NCI-H2227 (cell line): Measurements from ENCODE around the gene AP3D1.
"Not testable (repeated sequence)": the region's sequence is repeated elsewhere in the genome, so short reads cannot be mapped to it uniquely, and the experiment has no call there.

Source experiments
- DNase-seq: peaks from one replicate; lab custom pipeline; 2025; ENCODE audit not compliant: unreplicated experiment; lab: John Stamatoyannopoulos, UW

Gene AP3D1

DNA sequence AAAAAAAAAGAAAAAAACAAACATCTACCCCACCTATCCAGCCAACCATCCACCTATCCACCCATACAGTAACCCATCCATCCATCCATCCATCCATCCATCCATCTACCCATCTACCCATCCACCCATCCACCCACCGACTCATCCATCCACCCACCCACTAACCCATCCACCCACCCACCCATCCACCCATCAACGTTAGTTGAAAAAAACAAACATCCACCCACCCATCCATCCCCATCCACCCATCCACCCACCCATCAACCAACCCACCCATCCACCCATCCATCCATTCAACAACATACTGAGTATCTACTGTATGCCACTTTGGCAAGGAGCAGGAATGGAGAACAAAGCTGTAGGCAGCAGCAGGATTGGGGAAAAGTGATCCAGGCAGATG is 6.1 kb upstream of the AP3D1 start:
- no peak for DNase-seq

DNA sequence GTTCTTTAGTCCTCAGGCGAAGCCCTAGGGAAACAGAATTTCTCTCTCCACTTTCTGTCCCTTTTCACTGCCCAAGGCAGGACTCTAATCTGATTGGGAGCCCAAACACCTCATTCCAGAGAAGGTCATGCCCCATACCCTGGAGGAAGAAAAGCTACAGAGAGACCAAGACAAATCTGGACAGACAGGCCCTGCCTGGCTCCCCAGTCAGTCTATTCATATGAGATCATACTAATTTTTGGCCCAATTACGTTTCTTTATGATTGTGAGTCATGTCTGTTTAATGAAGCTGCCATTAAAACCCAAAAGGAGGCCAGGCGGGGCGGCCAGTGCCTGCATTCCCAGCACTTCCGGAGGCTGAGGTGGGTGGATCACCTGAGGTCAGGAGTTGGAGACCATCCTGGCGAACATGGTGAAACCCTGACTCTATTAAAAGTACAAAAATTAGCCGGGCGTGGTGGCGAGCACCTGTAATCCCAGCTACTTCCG is 3.3 kb upstream of the AP3D1 start:
- DNase-seq: no peak

DNA sequence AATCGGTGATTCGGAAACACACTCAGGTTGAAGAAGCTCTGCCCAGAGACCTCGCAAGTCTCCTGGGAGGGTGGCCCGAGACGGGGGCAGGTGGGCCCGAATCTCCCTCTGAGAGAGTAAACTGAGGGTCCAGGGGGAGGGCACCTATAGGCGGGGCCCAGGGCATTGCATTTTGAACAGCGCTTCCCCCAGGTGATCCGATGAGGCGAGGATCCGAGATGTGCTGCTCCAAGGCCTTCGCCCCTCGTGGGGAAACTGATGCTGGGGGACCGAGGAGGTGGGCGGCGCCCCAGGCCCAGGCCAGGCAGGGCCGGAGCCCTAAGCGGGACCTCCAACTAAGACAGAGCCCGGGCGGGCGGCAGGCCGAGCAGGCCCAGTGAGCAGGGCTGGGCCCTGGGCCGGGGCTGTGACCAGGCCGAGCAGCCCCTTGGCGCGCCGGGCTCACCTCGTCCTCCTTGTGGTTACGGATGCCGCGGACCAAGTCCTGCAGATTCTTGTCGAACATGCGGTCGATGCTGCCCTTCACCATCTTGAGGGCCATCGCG is 500 bp downstream of the AP3D1 start:
- no peak for DNase-seq

DNA sequence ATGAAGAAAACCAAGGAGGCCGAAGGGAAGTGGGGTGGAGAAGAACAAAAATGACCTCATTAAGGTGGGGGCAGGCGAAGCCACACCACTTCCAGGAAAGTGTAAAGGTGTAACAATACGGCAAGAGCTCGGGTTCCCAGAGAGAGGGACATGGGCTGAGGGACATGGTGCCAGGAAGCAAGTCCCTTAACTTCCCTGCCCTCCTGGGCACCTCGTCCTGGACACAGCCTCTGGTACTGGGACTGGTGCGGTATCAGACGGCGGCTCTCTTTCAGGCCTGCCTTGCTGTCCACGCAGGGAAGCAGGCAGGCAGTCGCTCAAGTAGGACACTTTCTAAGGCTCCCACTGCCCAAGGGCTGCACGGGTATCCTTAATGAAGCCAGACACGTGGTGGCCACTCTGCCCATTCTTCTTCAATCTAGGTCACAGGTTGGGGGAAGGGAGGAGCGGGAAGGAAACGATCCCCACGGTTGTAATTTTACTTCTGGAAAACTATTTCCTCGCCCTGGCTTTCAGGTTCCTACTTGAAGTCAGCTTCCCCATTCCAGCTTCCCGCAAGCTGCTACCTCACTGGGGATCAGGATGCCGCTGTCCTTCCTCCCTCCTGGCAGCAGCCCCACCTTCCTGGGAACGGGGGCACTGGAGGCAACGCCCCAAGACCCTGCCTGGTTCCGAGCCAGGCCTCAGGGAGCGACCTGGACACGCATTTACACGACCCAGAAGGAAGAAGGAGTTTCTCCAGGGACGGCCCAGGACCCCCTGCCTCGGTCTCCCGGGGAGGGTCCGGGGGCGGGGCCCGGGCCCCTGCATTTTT is 1.2 kb downstream of the AP3D1 start:
- no peak for DNase-seq

DNA sequence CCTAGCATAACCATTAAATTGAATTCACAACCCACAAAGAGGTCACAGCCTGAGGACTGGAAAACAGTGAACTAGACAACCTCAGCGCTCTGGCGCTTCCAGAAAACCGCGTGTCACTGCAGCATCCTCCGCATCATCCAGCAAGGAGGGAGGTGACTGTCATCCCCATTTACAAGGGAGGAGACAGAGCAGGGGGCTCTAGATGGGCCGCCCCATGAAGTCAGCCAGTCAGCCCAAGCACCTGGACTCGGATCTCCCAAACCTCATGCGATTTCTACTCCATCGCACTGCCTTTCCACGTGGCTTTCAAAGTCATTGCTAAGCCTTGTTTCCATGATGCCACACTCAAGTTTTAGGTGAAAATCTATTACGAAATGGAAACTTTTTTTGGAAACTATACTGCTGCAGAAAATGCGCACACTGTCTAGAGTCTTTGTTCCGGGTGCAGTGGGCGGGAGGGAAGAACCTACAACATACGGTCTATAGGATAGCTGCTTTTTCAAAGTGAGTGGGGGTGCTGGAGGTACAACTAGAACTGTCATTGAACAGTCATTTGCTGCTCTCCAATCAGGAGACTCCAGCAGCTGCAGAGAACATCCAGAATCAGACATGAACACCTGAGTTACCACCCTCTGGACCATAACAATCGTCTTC is 2.8 kb downstream of the AP3D1 start:
- DNase-seq: no peak

DNA sequence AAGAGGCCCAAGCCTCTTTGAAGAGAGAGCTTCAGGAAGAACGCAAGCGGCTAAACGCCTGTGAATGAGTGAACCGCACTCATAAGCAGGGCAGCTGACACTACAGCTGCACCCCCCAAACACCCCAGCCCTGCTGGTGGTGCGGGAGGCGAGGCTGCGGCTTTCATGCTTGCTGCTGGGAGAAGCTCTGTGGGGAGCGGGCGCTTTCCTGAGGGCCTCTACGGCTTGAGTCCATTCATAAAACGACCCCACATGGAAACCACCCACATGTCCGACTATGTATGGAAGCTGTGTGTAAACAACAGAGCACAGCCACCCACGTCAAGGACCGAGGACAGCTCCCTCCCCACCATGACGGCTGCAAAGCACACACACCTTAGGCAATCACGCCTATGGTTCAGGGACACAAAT is 5.5 kb downstream of the AP3D1 start:
- DNase-seq: no peak

DNA sequence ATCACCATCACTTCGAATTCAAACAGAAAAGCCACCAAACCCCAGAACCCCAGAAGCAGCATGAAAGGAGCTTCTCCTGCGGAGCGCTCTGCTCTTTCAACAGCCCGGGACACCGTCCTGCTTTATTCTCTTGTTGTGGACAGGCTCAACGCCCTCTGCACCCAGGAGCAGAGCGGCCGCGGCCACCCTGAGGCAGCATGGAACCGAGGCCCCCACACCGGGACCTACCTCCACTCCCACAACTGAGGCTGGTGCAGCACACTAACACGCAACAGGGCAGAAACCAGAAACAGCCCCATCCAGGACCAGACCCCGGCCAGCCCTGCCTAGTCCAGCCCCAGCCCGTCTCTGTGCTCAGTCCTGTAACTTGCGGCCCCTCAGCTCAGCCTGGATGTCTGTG is 7.2 kb downstream of the AP3D1 start:
- no peak for DNase-seq

DNA sequence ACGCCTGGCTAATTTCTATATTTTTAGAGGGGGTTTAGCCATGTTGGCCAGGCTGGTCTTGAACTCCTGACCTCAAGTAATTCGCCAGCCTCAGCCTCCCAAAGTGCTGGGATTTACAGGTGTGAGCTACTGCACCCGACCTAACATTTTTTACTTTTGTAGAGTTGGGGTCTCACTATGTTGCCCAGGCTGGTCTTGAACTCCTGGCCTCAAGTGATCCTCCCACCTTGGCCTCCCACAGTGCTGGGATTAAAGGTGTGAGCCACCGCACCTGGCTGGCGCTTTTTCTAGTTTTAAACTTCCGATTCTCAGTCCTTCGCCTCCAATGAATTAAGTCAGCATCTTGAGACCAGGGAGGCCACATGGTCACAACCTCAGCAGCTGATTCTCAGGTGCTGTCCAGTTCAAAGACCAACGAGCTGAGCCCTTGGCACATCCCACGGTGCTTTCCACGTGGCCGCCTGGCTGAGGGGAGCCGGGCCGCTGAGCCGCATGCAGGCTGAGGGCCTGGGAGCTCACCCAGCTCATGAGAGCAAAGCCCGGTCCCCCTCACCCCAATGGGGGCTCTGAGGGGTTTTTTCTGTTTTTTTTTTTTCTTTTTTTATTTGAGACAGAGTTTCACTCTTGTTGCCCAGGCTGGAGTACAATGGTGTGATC is 9.1 kb downstream of the AP3D1 start:
- no peak for DNase-seq

DNA sequence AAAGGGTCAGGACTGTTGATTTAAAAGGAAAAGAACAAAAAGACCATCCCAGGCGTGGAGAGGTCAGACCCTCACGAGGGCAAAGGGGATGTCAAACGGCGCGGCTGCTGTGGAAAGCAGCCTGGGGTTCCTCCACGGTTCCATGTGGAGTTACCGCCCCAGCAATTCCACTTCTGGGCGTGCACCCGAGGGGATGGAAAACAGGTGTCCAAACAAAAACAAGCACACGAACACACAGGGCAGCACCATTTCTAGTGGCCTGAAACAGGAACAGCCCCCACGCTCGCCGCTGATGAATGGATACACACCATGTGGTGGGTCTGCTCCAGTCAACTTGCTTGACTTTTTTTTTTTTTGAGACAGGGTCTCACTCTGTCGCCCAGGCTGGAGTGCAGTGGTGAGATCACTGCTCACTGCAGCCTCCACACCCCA is 11.2 kb downstream of the AP3D1 start:
- no peak for DNase-seq

DNA sequence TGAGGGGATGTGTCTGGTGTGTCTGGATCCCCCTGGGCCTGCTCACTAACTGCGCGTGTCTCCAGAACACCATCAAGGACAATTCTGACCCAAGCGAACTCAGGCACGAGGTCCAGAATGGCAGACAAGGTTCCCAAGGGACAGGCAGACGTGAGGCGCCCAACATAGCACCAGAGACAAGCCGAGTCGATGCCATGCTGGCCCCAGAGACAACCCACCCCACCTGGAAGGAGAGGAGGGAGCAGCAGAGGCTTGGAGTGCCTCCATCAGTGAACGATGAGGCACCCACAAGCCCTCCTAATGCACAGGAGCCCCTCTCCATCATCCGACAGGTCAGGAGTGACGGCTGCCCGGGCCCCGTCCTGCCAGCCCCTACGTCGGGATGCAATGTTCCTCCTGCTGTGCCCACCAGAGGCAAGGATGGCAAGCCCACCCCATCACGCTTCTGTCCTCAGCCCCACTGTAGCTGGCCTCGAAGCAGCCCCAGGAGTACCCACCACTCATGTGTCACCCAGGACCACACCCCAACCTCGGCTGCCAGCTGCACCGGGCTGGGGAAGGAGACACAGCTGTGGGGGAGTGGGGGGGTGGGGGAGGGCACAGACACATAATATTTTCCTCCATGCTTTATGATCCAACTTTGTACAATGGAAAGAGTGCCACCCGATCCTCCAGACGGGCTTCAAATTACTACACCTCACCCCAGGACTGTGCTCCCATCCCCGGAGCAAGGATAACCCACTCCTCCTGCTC is 11.8 kb downstream of the AP3D1 start:
- no peak for DNase-seq

DNA sequence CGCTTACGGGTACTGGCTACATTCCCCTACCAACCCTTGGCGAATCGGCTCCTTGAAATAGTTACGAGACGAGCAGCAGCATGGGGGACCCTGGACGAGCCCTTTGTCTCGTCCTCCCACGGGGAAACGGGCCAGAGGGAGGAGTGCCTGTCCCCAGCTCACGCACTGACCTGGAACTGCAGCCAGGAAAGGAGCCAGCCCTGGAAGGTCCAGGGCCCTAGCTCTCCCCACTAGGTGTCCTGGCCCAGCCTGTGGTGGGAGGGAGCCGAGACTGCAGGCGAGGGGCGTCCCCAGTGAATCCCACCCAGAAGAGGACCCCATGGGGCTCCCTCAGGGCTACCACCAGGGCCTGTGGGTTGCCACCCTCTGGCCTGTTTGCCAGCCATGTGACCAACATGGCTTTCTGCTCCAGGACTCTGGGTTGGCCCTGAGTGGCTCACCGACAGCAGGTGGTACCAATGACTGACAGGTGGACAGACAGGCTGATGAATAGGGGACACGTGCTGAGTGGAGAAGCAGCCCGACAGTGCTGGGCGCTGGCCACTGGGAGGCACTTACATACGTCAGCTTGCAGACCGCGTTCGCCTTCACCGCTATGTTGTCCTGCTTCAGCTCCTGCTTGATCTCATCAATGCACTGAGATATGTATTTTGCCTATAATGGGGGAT is 13.2 kb downstream of the AP3D1 start:
- no peak for DNase-seq

DNA sequence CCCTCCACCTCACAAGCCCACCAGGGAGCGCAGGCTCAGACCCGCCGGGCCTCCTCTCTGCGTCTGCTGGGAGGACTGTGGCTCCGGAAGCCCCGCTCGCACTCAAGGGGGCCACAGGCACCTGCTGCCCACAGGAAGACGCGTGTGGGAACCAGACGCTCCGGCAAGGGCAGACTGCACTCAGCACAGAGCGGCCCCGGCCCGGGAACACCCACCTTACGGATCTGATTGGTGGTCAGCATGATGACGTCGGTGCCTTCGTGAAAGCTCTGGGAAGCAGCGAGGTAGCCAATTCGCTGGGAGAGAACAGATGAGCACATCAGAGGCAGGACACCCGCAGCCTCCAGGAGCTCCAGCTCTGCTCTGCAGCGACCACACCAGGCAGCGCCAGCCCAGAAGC is 14.6 kb downstream of the AP3D1 start:
- no peak for DNase-seq

DNA sequence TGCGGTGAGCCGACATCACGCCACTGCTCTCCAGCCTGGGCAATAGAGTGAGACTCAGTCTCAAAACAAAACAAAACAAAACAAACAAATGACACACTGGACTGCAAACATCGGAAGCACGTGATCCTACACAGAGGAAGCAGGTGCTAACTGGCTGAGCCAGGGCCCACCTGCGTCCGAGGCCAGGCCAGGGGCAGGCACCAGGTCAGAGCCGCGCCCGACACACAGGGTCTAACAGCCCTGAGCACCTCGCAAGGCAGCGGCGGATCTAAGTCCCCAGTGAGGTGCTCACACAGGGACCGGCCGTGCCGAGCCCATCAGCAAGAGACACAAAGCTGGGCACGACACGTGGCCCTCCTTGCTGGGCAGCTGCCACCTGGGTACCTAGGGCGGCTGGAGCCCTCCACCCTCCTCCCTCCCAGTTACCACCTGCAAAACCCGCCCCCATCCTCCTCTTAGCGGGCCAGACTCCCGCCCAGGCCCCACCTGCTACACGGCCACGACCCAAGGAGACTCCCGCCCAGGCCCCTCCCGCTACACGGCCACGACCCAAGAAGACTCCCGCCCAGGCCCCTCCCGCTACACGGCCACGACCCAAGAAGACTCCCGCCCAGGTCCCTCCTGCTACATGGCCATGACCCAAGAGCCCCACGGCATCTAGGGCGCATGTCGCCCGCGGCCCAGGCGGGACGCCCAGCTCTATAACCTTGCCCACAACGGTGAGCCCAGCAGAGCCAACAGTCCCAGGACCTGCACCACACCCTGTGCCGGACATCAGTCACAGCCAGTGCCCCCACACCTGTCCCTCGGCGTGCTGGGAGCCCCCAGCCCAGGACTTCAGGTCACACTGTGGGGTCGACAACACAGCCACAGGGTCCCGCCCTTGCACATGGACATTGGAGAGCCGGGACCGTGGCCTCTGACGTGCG is 15.6 kb downstream of the AP3D1 start:
- no peak for DNase-seq

DNA sequence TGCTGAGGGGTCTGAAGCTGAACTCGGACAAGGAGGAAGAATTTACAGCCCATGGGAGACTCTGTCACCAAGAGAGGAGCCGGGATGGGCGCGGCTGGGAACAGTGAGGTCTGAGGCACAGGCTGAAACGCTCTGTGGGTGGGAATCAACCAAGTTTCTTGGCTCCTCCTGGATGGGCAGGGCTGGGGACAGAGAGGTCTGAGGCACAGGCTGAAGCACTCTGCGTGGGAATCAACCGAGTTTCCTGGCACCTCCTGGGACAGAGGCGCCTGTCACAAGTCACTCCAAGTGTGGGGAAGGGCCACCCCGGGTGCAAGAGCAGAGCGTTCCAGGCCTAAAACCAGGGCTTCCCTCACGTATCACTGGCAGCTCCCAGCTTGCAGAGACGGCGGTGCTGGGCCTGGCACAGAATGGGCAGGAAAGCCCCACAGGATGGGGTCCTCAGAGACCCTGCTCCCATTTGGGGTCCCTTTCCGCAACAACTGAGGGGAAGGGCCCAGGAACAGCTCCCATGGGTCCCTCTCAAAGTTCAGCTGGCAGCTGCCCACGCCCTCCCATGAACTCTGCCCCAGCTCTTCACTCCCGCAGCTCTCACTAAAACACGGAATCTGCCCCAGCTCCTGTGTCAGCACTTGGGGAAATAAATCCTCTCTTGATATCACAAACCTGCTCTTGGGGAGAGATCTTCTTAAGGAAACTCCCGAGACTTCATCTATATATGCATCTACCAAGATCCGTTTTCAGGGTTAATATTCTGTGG is 18.5 kb downstream of the AP3D1 start:
- no peak for DNase-seq

DNA sequence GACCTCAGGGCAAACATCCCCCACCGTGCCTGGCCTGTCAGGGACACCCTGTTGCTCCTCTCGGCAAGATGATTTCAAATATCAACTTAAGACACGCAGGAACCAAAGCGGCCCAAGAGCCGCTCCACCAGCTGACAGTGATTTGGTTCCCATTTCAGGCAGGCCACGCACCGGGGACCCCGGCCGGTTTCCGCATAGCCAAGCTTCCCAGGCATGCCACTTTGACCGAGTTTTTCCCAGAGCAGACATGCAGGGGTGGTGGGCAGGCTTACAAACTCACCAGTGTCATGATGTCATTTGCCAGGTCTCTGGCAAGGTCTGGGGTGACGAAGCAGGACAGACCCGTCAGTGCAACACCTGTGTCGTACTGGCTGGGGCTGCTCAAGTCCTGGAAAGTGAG is 19.2 kb downstream of the AP3D1 start:
- no peak for DNase-seq

DNA sequence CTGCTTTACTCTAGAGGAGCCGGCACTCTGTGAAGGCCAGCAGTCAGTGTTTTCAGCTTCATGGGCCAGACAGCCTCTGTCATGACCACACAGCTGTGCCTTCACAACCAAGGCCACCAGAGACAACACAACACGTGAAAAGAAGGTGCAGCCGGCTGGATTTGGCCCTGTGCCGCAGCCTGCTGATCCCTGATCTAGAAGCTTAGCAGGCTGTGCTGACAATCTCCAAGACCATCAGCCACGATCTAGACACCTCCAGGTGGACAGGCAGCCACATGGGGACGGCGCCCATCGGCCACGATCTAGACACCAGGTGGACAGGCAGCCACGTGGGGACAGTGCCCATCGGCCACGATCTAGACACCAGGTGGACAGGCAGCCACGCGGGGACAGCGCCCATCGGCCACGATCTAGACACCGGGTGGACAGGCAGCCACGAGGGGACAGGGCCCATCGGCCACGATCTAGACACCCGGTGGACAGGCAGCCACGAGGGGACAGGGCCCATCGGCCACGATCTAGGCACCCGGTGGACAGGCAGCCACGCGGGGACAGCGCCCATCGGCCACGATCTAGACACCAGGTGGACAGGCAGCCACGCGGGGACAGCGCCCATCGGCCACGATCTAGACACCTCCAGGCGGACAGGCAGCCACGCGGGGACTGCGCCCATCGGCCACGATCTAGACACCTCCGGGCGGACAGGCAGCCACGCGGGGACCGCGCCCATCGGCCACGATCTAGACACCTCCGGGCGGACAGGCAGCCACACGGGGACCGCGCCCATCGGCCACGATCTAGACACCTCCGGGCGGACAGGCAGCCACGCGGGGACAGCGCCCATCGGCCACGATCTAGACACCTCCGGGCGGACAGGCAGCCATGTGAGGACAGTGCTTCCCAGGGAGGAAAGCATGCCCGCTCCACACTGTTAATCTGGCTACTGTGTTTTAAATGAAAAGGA is 20.1 kb downstream of the AP3D1 start:
- DNase-seq: not testable (repeated sequence)
